HL-60 (cell line): ENCODE data around the gene CLDN6.

ENCODE experiments used
- DNase-seq, 2 experiments: peaks; one replicate each; pipeline ENCODE4 v3.0.0-alpha.2; 2010 to 2020; ENCODE audit warnings: low read depth in 1 of 2, low spot score in 1 of 2
- H3K27ac ChIP-seq: fragments of 250-450 bp; sonication (Bioruptor Pico); replicated peaks from 2 replicates; pipeline ENCODE4 v1.5.1; 2020; ENCODE audit warnings: mild to moderate bottlenecking, moderate library complexity
- H3K27me3 ChIP-seq: fragments of 250-450 bp; sonication (Bioruptor Pico); 2 replicates; pipeline ENCODE4 v1.5.1; 2021; ENCODE audit warnings: mild to moderate bottlenecking, moderate library complexity; ENCODE audit not compliant: insufficient read depth, poor library complexity, severe bottlenecking
- H3K4me3 ChIP-seq: replicated peaks from 2 replicates; pipeline ENCODE4 v1.5.1; 2011; ENCODE audit warnings: mild to moderate bottlenecking, control low read depth, low read length; ENCODE audit not compliant: insufficient read depth
- GABPA ChIP-seq: IDR thresholded peaks from 2 replicates; pipeline ENCODE4 v1.6.1; 2012; ENCODE audit warnings: low read depth
- POLR2AphosphoS5 ChIP-seq: IDR thresholded peaks from 2 replicates; pipeline ENCODE4 v1.6.1; 2012; ENCODE audit warnings: low read depth
- SPI1 ChIP-seq: IDR thresholded peaks from 2 replicates; pipeline ENCODE4 v1.6.1; 2012; ENCODE audit warnings: low read depth, mild to moderate bottlenecking, borderline replicate concordance
- TF ChIP-seq, protein P1 (sequence below): IDR thresholded peaks from 2 replicates; pipeline ENCODE4 v1.6.1; 2012; ENCODE audit warnings: low read depth; ENCODE audit not compliant: insufficient replicate concordance
- TF ChIP-seq, protein P2 (sequence below): IDR thresholded peaks from one replicate; pipeline ENCODE4 v1.5.1; 2011; ENCODE audit warnings: low read length, control low read depth, inconsistent platforms; ENCODE audit not compliant: insufficient read depth

Gene CLDN6

DNA sequence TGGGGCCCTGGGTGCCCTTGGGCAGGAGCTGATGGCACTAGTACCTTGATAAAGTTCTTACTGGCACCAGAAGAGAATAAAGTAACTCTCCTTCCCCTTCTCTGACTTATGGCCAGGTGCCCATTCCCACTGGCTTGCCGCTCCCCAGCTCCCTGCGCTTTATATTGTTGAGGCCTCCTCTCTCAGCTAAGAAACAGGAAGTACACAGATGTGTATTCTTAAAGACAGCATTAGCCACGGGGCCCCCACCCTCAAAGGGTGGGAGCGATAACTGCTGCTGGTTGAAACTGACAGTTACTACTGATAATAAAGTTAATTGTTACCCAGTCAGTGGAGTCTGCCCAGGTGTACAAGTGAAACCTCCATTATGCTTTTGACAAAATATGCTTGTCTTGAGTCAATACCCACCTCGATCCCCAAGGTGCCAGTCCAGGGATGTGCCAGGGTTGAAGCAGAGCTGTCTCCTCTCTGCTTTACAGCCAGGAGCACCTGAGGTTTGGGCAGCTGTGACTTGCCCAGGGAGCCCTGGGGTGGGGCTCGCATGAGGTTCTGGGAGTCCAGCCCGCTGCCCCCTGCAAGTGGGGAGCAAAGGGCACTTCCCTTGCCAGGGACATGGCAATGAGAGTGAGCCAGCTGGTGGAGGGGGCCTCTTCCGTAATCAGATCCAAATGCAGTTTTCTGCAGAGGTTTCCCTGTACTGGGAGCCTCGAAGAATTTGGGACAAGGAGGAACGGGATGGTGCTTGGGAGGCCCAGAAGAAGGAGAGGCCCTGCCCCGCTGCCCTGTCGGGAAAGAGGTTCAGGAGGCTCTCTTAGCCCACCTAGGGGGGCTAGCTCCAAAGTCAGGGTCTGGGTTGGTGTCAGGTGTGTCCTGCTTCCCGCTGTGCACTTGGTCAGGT lies 10.7 kb downstream of the CLDN6 start:
- TF ChIP-seq, protein P1, sequence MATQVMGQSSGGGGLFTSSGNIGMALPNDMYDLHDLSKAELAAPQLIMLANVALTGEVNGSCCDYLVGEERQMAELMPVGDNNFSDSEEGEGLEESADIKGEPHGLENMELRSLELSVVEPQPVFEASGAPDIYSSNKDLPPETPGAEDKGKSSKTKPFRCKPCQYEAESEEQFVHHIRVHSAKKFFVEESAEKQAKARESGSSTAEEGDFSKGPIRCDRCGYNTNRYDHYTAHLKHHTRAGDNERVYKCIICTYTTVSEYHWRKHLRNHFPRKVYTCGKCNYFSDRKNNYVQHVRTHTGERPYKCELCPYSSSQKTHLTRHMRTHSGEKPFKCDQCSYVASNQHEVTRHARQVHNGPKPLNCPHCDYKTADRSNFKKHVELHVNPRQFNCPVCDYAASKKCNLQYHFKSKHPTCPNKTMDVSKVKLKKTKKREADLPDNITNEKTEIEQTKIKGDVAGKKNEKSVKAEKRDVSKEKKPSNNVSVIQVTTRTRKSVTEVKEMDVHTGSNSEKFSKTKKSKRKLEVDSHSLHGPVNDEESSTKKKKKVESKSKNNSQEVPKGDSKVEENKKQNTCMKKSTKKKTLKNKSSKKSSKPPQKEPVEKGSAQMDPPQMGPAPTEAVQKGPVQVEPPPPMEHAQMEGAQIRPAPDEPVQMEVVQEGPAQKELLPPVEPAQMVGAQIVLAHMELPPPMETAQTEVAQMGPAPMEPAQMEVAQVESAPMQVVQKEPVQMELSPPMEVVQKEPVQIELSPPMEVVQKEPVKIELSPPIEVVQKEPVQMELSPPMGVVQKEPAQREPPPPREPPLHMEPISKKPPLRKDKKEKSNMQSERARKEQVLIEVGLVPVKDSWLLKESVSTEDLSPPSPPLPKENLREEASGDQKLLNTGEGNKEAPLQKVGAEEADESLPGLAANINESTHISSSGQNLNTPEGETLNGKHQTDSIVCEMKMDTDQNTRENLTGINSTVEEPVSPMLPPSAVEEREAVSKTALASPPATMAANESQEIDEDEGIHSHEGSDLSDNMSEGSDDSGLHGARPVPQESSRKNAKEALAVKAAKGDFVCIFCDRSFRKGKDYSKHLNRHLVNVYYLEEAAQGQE: no peak
- peak; percentile 29; the same call in 1 of the 2 replicates for TF ChIP-seq POLR2AphosphoS5
- TF ChIP-seq SPI1: peak; percentile 62; the same call in 1 of the 2 replicates
- no peak for TF ChIP-seq GABPA
- TF ChIP-seq, protein P2, sequence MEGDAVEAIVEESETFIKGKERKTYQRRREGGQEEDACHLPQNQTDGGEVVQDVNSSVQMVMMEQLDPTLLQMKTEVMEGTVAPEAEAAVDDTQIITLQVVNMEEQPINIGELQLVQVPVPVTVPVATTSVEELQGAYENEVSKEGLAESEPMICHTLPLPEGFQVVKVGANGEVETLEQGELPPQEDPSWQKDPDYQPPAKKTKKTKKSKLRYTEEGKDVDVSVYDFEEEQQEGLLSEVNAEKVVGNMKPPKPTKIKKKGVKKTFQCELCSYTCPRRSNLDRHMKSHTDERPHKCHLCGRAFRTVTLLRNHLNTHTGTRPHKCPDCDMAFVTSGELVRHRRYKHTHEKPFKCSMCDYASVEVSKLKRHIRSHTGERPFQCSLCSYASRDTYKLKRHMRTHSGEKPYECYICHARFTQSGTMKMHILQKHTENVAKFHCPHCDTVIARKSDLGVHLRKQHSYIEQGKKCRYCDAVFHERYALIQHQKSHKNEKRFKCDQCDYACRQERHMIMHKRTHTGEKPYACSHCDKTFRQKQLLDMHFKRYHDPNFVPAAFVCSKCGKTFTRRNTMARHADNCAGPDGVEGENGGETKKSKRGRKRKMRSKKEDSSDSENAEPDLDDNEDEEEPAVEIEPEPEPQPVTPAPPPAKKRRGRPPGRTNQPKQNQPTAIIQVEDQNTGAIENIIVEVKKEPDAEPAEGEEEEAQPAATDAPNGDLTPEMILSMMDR: no peak
- H3K27me3 ChIP-seq: no peaks in the 10 kb centered on the region
- peak overlapping the region; percentile 90 for H3K27ac ChIP-seq
- no peak overlapping the region for H3K4me3 ChIP-seq
- DNase-seq: peak in 1 of 2 experiments; percentile 84

DNA sequence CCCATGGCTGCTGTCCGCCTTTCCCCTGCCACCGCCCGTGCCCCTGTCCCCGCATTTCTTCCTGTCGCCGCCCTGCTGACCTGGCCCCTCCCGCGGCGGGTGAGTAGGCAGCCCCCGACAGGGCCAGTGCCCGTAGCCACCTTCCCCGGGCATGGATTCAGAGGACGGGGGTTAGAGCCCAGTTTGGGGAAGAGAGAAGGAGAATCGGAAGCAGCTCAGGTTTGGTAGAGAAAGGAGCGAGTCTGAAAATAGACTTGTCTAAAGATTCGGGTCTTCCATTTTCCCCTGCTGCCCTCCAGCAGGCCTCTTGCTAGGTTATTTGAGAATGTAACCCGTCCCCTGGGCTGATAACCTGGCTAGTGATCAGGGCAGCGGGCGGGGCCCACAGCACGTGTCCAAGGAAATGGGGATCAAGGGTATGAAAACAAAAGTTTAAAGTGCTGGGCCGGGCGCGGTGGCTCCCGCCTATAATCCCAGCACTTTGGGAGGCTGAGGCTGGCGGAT lies 13.2 kb downstream of the CLDN6 start:
- DNase-seq: peak in 1 of 2 experiments; percentile 38
- TF ChIP-seq, protein P1: no peak
- TF ChIP-seq GABPA (no peak), POLR2AphosphoS5 (no peak), SPI1 (no peak)
- TF ChIP-seq, protein P2: no peak
- H3K27me3 ChIP-seq: no peaks in the 10 kb centered on the region
- H3K27ac ChIP-seq: peak overlapping the region; percentile 78
- peak overlapping the region; percentile 57 for H3K4me3 ChIP-seq

DNA sequence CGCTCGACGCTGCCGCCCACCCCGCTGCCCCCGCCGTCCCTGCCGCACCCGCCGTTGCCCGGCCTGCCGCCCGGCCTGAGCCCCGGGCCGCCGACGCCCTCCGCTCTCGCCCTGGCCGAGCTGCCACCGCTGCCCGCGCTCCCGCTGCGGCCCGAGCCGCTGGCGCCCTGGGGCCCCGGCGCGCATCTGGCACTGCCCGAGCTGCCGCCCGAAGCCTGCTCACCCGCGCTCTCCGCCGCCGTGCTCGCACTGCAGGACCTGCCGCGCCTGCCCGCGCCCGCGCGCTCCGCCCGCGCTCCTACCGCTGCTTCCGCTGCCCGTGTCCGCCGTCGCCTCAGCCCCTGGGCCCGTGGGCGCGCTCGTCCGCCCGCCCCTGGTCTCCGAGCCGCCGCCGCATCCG lies 13.7 kb downstream of the CLDN6 start:
- Histone ChIP-seq H3K27me3 (no peaks in the 10 kb centered on the region), H3K4me3 (no peak overlapping the region; the same call in none of the 2 replicates), H3K27ac (no peak overlapping the region)
- DNase-seq: peak in 1 of 2 experiments; percentile 21
- TF ChIP-seq SPI1 (no peak), GABPA (no peak), POLR2AphosphoS5 (no peak)
- TF ChIP-seq, protein P1: no peak
- TF ChIP-seq, protein P2: no peak
